ENCODE data around the gene AKNAD1. TPM values are rescaled to one million over a fixed set of nuclear protein-coding genes. Genes with fewer than 3 reads are reported as not detected.

Gene AKNAD1
- total and polyA plus RNA-seq, 10 of the 15 experiments (the other 5 are each of a cell fraction or from before 2014, with no cell fraction given), result 0.05 to 0.13 (median 0.10) TPM; not detected in 7

DNA sequence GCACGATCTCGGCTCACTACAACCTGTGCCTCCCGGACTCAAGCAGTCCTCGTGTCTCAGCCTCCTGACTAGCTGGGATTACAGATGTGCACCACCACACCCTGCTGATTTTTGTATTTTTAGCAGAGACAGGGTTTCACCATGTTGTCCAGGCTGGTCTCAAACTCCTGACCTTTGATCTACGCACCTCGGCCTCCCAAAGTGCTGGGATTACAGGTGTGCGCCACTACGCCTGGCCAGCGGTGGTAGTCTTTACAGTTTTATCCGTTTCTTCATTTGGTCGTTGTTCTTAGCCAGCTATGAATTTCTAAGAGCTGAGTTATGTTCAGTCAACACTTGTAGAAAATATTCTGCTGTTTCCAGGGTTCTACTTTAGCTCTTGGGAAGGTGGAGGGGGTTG lies 53.3 kb downstream of the AKNAD1 start (continued):
- TF ChIP-seq WRNIP1 (IDR thresholded peaks at IDR 0.05; ENCODE audit: borderline replicate concordance, low read depth, low read length) (no peak), RB1 (IDR thresholded peaks at IDR 0.05; ENCODE audit: borderline replicate concordance) (no peak), SMC3 (IDR thresholded peaks at IDR 0.05; ENCODE audit: borderline replicate concordance, low read length) (no peak), NFYB (IDR thresholded peaks at IDR 0.05; ENCODE audit: insufficient read depth, low read depth, low read length) (no peak)
- TF ChIP-seq, protein P1, sequence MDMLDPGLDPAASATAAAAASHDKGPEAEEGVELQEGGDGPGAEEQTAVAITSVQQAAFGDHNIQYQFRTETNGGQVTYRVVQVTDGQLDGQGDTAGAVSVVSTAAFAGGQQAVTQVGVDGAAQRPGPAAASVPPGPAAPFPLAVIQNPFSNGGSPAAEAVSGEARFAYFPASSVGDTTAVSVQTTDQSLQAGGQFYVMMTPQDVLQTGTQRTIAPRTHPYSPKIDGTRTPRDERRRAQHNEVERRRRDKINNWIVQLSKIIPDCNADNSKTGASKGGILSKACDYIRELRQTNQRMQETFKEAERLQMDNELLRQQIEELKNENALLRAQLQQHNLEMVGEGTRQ (IDR thresholded peaks at IDR 0.05; ENCODE audit: borderline replicate concordance, low read depth, low read length), result no peak

DNA sequence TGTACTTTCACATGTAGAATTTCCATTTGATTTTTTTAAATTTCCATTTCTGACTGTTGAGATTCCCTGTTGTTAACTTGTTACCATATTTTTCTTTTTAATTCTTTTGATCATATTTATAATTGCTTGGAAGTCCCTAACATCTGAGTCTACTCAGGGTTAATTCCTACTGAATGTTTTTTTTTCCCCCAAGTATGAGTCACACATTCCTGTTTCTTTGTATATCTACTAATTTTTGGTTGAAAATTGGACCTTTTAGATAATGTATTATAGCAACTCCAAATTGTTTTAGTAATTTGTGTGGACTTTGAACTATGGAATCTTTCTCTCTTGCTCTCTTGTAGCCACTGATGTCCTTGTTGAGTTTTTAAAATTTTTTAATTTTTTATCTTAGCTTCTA lies 55.8 kb downstream of the AKNAD1 start:
- H3K9ac ChIP-seq (ENCODE audit: control insufficient read depth, insufficient read depth, low read length), result no peak overlapping the region
- no peak overlapping the region for H3K27ac ChIP-seq (ENCODE audit: control insufficient read depth, insufficient read depth)
- SMC1A ChIA-PET (ENCODE audit: uncharacterized antibody, unreplicated experiment), result interaction anchor here (1.2 kb wide), 1 partner anchor 28 kb away, joined by 3 read pairs; no protein-coding TSS in a partner anchor
- DNase-seq (ENCODE audit: low read depth, low spot score) (no peak), FAIRE-seq (no peak), ATAC-seq (no peak)
- CTCF ChIA-PET, result interaction anchor here (0.9 to 1.3 kb wide), 2 partner anchors 25 to 27 kb away, joined by 4 read pairs; no protein-coding TSS in a partner anchor
- H3K4me2 ChIP-seq (ENCODE audit: control insufficient read depth, insufficient read depth), result no peak overlapping the region
- no peaks in the 10 kb centered on the region for H4K20me1 ChIP-seq (ENCODE audit: control insufficient read depth, insufficient read depth)
- no TSS peak for BruUV-seq (replicated peaks)
- in situ Hi-C loops (cut with MboI), result no loop called here
- RAD21 ChIA-PET (ENCODE audit: unreplicated experiment), result no interaction called here
- no peaks in the 10 kb centered on the region; a peak in 2 of 4 replicates for H3K36me3 ChIP-seq (ENCODE audit: control insufficient read depth in 2 of 2, insufficient read depth in 2 of 2, low read length in 1 of 2)
- TF ChIP-seq, protein P2, sequence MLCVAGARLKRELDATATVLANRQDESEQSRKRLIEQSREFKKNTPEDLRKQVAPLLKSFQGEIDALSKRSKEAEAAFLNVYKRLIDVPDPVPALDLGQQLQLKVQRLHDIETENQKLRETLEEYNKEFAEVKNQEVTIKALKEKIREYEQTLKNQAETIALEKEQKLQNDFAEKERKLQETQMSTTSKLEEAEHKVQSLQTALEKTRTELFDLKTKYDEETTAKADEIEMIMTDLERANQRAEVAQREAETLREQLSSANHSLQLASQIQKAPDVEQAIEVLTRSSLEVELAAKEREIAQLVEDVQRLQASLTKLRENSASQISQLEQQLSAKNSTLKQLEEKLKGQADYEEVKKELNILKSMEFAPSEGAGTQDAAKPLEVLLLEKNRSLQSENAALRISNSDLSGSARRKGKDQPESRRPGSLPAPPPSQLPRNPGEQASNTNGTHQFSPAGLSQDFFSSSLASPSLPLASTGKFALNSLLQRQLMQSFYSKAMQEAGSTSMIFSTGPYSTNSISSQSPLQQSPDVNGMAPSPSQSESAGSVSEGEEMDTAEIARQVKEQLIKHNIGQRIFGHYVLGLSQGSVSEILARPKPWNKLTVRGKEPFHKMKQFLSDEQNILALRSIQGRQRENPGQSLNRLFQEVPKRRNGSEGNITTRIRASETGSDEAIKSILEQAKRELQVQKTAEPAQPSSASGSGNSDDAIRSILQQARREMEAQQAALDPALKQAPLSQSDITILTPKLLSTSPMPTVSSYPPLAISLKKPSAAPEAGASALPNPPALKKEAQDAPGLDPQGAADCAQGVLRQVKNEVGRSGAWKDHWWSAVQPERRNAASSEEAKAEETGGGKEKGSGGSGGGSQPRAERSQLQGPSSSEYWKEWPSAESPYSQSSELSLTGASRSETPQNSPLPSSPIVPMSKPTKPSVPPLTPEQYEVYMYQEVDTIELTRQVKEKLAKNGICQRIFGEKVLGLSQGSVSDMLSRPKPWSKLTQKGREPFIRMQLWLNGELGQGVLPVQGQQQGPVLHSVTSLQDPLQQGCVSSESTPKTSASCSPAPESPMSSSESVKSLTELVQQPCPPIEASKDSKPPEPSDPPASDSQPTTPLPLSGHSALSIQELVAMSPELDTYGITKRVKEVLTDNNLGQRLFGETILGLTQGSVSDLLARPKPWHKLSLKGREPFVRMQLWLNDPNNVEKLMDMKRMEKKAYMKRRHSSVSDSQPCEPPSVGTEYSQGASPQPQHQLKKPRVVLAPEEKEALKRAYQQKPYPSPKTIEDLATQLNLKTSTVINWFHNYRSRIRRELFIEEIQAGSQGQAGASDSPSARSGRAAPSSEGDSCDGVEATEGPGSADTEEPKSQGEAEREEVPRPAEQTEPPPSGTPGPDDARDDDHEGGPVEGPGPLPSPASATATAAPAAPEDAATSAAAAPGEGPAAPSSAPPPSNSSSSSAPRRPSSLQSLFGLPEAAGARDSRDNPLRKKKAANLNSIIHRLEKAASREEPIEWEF (IDR thresholded peaks at IDR 0.05; ENCODE audit: insufficient replicate concordance, low read depth, low read length), result no peak
- no peak for TF ChIP-seq SREBF2 (IDR thresholded peaks at IDR 0.05; ENCODE audit: low read length)
- no peak overlapping the region for H3K4me3 ChIP-seq
- intact Hi-C loops (cut with micrococcal nuclease; ENCODE audit: unreplicated experiment), result no loop called here
- H3K27me3 ChIP-seq (replicated peaks in 1 of 2; ENCODE audit: control insufficient read depth in 2 of 2, insufficient read depth in 2 of 2, low read length in 1 of 2), result no peaks in the 10 kb centered on the region
- no peaks in the 10 kb centered on the region for H3K79me2 ChIP-seq (ENCODE audit: control insufficient read depth, insufficient read depth, low read length)
- H2AFZ ChIP-seq (ENCODE audit: control insufficient read depth, low read depth, low read length), result no peak overlapping the region
- H3K9me3 ChIP-seq (replicated peaks; ENCODE audit: control insufficient read depth, insufficient read depth, low read length), result no peaks in the 10 kb centered on the region
- POLR2A ChIA-PET, result no interaction called here
- H3K4me1 ChIP-seq (ENCODE audit: control insufficient read depth, insufficient read depth, low read length), result no peaks in the 10 kb centered on the region

All from GM12878 (cell line).